Activated T-cell treated with anti-CD3 and anti-CD28 coated beads, Interleukin-2, amount 50 U/mL, for 24 hours (primary cell): ENCODE data around the gene MYO9B.
"Not testable (repeated sequence)": the region's sequence is repeated elsewhere in the genome, so short reads cannot be mapped to it uniquely, and the experiment has no call there.

ENCODE experiments used
- DNase-seq: peaks from one replicate; pipeline ENCODE4 v3.0.0-alpha.2; 2020
- H3K27ac Mint-ChIP-seq: 2 replicates; pipeline ENCODE4 v1.8.0; 2020; ENCODE audit warnings: mild to moderate bottlenecking, mixed read lengths
- H3K27me3 Mint-ChIP-seq: 2 replicates; pipeline ENCODE4 v1.8.0; 2020; ENCODE audit warnings: mixed read lengths
- H3K36me3 Mint-ChIP-seq: 2 replicates; pipeline ENCODE4 v1.8.0; 2020; ENCODE audit warnings: low read depth, mixed read lengths
- H3K4me1 Mint-ChIP-seq: 2 replicates; pipeline ENCODE4 v1.8.0; 2020; ENCODE audit warnings: low read depth, mixed read lengths
- H3K4me3 Mint-ChIP-seq: 2 replicates; pipeline ENCODE4 v1.8.0; 2020; ENCODE audit warnings: mild to moderate bottlenecking, moderate library complexity, mixed read lengths
- H3K9me3 Mint-ChIP-seq: 2 replicates; pipeline ENCODE4 v1.8.0; 2020; ENCODE audit warnings: mixed read lengths

MYO9B gene

DNA sequence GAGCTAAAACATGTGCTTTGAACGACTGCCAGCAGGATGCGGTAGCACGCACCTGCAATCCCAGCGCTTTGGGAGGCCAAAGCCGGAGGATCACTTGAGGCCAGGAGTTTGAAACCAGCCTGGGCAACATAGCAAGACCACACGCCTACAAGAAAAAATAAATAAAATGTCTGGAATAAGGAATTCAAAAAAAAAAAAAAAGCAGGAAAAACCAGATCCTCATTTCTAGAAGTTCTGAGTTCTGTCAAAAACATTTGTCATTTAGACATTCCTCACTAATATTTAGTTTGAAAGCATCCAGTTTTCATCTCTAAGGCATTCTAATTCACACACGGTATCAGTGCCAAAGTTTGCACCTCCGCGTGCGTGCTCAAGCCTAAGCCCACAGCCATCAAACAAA is 102.7 kb downstream of the MYO9B start:
- Mint-ChIP-seq H3K9me3 (no peaks in the 10 kb centered on the region), H3K27me3 (no peaks in the 10 kb centered on the region), H3K4me3 (no peak overlapping the region), H3K4me1 (peaks cover 8% of the 10 kb centered on the region), H3K36me3 (peaks cover 72% of the 10 kb centered on the region), H3K27ac (no peak overlapping the region)
- DNase-seq = no peak

GRCh38 chr19:17180997-17181702 is 105.6 kb downstream of the MYO9B start:
- Mint-ChIP-seq H3K9me3 (no peaks in the 10 kb centered on the region), H3K4me1 (peaks cover 20% of the 10 kb centered on the region), H3K4me3 (no peak overlapping the region), H3K27me3 (no peaks in the 10 kb centered on the region), H3K27ac (peak overlapping the region; percentile 52), H3K36me3 (peaks cover 74% of the 10 kb centered on the region)
- DNase-seq = no peak

DNA sequence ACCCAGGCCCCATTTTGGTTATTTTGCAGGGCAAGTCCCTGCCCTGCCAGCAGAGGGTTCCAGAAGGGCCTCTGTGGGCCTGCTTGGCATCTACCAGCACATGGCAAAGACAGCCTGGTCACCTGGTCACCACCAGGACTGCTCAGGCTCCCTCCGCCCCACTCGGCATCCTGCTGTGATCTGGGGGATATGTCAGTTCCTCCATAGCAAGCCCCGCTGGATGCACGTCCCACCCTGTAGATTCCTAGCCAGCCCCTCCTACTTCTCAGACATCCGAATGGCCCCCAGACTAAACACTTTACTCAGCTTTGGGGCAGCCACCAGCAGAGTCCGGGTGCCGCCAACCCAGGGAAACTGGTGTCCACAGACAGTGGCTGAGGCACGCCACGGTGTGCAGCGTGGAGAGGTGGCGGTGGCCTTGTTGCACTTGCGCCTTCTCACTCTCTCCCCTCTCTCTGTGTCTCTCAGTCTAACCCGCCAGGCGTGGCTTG is 107.7 kb downstream of the MYO9B start:
- H3K4me1 Mint-ChIP-seq = peaks cover 20% of the 10 kb centered on the region
- peaks cover 73% of the 10 kb centered on the region for H3K36me3 Mint-ChIP-seq
- H3K4me3 Mint-ChIP-seq = peak overlapping the region; percentile 77
- H3K27me3 Mint-ChIP-seq = no peaks in the 10 kb centered on the region
- peak overlapping the region; percentile 96 for H3K27ac Mint-ChIP-seq
- H3K9me3 Mint-ChIP-seq = no peaks in the 10 kb centered on the region
- DNase-seq = peak; percentile 63

DNA sequence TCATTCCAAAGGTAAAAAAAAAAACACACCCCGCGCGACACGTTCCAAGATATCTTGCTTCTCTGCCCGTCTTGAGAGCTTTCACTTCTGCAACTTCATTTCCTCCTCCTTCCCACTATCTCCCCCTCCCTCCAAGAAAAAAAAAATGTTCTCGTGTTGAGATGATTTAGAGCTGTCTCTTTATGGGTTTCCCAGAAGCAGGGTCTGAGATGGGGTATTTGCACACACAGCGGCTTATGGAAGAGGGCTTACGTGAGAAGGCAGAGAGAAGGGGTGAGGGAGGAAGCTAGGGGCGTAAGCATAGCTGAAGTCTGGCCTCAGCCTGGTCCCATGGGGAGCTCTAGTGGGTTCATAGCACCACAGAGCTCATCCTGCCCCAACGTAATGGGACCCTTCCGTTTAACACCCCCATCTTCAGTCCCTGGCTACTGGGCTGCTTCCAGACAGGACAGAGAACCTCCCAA is 108.3 kb downstream of the MYO9B start:
- peaks cover 72% of the 10 kb centered on the region for H3K36me3 Mint-ChIP-seq
- DNase-seq = peak; percentile 63
- H3K4me1 Mint-ChIP-seq = peaks cover 20% of the 10 kb centered on the region
- no peaks in the 10 kb centered on the region for H3K27me3 Mint-ChIP-seq
- H3K9me3 Mint-ChIP-seq = no peaks in the 10 kb centered on the region
- H3K27ac Mint-ChIP-seq = peak overlapping the region; percentile 96
- H3K4me3 Mint-ChIP-seq = peak overlapping the region; percentile 77

DNA sequence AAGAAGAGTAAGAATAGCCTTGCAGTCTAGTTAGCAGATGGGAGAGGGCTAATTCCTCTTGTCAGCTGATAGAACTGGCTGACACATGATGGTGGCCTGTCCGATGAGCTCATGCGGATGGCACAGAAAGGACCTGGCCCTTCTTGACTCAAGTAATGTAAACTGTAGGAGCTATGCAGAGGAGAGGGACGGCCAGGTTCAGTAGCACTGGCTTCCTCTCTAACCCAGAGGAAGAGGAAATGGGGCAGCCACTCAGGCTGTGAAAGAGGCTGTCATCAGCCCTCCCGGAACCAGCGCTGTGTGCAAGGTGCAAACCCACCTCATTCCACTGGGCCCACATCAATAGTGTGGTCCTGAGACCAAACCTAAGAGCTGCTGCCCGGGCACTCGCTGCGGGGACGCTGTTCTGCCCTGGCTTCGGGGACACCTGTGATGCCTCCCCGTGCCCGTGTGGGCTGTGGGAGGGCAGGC is 108.8 kb downstream of the MYO9B start:
- H3K4me1 Mint-ChIP-seq = peaks cover 20% of the 10 kb centered on the region
- H3K27me3 Mint-ChIP-seq = no peaks in the 10 kb centered on the region
- no peaks in the 10 kb centered on the region for H3K9me3 Mint-ChIP-seq
- peak; percentile 66 for DNase-seq
- peak overlapping the region; percentile 96 for H3K27ac Mint-ChIP-seq
- H3K36me3 Mint-ChIP-seq = peaks cover 72% of the 10 kb centered on the region
- H3K4me3 Mint-ChIP-seq = peak overlapping the region; percentile 77

DNA sequence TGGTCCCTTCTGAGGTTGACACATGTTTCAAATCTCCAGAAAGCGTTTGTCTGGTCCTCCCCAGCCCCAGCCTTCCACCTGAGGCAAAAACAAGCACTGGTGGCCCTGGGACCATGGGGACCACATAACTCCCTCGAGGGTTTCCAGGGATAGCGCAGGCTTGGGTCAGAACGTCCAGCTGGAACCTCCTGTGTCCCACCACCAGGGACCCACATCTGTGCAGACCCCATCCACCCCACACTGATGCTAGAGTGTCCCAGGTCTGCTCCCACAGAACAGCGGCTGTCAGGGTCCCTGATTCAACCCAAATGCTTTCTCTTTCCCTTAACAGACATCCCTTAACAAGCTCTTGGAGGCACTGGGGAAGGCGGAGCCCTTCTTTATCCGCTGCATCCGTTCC is 110.0 kb downstream of the MYO9B start:
- H3K27me3 Mint-ChIP-seq = no peaks in the 10 kb centered on the region
- H3K4me1 Mint-ChIP-seq = peaks cover 20% of the 10 kb centered on the region
- no peaks in the 10 kb centered on the region for H3K9me3 Mint-ChIP-seq
- no peak overlapping the region for H3K4me3 Mint-ChIP-seq
- H3K27ac Mint-ChIP-seq = peak overlapping the region; percentile 26
- no peak for DNase-seq
- H3K36me3 Mint-ChIP-seq = peaks cover 79% of the 10 kb centered on the region

DNA sequence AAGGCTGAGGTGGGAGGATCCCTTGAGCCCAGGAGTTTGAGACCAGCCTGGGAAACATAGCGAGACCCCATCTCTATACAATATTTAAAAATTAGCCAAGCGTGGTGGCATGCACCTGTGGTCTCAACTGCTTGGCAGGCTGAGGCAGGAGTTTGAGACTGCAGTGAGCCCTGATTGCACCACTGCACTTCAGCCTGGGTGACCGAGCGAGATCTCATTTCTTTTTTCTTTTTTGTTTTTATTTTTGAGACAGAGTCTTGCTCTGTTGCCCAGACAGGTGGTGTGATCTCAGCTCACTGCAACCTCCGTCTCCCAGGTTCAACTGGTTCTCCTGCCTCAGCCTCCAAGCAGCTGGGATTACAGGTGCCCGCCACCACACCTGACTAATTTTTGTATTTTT is 116.2 kb downstream of the MYO9B start:
- not testable (repeated sequence) for H3K27ac Mint-ChIP-seq, H3K27me3 Mint-ChIP-seq, H3K9me3 Mint-ChIP-seq, DNase-seq, H3K4me3 Mint-ChIP-seq, H3K4me1 Mint-ChIP-seq
- peaks cover 83% of the 10 kb centered on the region for H3K36me3 Mint-ChIP-seq

DNA sequence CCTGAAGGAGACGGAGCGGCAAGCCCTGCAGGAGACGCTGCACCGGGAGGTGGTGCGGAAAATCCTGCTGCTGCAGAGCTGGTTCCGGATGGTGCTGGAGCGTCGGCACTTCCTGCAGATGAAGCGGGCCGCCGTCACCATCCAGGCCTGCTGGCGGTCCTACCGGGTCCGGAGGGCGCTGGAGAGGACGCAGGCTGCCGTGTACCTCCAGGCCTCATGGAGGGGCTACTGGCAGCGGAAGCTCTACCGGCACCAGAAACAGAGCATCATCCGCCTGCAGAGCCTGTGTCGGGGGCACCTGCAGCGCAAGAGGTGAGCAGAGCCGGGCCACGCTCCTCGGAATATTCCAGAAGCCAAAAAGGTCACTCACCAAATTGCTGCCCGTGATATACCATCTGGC is 117.2 kb downstream of the MYO9B start:
- Mint-ChIP-seq H3K4me3 (no peak overlapping the region), H3K36me3 (peaks cover 82% of the 10 kb centered on the region), H3K9me3 (no peaks in the 10 kb centered on the region), H3K4me1 (no peaks in the 10 kb centered on the region), H3K27ac (no peak overlapping the region), H3K27me3 (no peaks in the 10 kb centered on the region)
- DNase-seq = no peak

DNA sequence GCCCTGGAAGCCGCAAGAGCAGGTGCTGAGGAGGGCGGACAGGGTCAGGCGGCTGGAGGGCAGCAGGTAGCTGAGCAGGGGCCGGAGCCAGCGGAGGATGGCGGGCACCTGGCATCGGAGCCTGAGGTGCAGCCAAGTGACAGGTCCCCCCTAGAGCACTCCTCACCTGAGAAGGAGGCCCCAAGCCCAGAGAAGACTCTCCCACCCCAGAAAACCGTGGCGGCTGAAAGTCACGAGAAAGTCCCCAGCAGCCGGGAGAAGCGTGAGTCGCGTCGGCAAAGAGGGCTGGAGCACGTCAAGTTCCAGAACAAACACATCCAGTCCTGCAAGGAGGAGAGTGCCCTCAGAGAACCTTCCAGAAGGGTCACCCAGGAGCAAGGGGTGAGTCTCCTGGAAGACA is 119.0 kb downstream of the MYO9B start:
- Mint-ChIP-seq H3K27ac (no peak overlapping the region), H3K4me1 (no peaks in the 10 kb centered on the region), H3K36me3 (peaks cover 79% of the 10 kb centered on the region), H3K27me3 (no peaks in the 10 kb centered on the region), H3K4me3 (no peak overlapping the region), H3K9me3 (no peaks in the 10 kb centered on the region)
- no peak for DNase-seq

DNA sequence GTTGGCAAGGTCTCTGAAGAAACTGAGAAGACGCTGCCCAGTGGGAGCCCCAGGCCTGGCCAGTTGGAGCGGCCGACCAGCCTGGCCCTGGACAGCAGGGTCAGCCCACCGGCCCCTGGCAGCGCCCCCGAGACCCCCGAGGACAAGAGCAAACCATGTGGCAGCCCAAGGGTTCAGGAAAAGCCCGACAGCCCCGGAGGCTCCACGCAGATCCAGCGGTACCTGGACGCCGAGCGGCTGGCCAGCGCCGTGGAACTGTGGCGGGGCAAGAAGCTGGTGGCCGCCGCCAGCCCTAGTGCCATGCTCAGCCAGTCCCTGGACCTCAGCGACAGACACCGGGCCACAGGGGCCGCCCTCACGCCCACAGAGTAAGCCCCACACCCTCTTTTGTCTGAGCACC is 119.5 kb downstream of the MYO9B start:
- Mint-ChIP-seq H3K4me3 (no peak overlapping the region), H3K9me3 (no peaks in the 10 kb centered on the region), H3K36me3 (peaks cover 79% of the 10 kb centered on the region), H3K27me3 (no peaks in the 10 kb centered on the region), H3K27ac (no peak overlapping the region), H3K4me1 (no peaks in the 10 kb centered on the region)
- no peak for DNase-seq

- Mint-ChIP-seq H3K36me3 (peaks cover 81% of the 10 kb centered on the region), H3K27me3 (no peaks in the 10 kb centered on the region), H3K27ac (peak overlapping the region; percentile 3), H3K4me1 (no peaks in the 10 kb centered on the region), H3K9me3 (no peaks in the 10 kb centered on the region), H3K4me3 (no peak overlapping the region)
- no peak for DNase-seq
Observed at GRCh38 chr19:17196610-17197009, 121.0 kb downstream of the MYO9B start.

DNA sequence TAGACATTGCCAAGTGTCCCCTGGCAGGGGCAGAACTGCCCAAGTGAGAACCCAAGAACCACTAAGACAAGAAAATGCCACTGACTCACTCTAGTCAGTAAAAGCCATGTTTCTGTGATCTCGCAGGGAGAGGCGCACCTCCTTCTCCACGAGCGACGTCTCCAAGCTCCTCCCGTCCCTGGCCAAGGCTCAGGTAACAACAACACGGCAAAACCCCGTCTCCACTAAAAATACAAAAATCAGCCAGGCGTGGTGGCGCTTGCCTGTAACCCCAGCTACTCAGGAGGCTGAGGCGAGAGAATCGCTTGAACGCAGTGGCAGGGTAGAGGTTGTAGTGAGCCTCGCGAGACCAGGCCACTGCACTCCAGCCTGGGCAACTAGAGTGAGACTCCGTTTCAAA is 122.1 kb downstream of the MYO9B start:
- Mint-ChIP-seq H3K36me3 (peaks cover 85% of the 10 kb centered on the region), H3K4me1 (no peaks in the 10 kb centered on the region), H3K4me3 (no peak overlapping the region), H3K9me3 (no peaks in the 10 kb centered on the region), H3K27me3 (no peaks in the 10 kb centered on the region), H3K27ac (peak overlapping the region; percentile 44)
- DNase-seq = no peak

DNA sequence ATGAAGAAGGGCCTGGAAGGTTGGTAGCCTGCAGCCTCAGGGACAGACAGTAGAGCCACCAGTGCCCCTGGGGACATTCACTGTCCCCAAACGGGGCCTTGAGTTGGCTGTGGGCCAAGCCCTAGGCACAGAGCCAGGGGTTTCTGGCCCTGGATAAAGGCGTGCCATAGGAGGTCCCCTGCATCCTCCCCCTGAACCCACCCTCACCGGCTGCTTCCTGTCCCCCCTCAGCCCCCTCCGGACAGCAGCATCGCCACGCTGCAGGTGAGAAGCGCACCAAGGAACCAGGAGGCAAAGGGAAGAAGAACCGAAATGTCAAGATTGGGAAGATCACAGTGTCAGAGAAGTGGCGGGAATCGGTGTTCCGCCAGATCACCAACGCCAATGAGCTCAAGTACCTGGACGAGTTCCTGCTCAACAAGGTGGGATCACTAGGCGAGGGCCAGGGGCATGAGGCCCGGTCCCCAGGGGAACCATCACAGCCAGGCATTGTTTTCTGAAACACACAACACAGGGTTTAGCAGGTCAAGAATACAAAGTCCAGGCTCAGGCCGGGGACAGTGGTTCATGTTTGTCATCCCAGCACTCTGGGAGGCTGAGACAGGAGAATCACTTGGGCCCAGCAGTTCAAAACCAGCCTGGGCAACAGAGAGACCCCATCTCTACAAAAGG is 125.0 kb downstream of the MYO9B start:
- DNase-seq = no peak
- Mint-ChIP-seq H3K27me3 (no peaks in the 10 kb centered on the region), H3K4me3 (no peak overlapping the region), H3K4me1 (no peaks in the 10 kb centered on the region), H3K27ac (peak overlapping the region; percentile 33), H3K36me3 (peaks cover 88% of the 10 kb centered on the region), H3K9me3 (no peaks in the 10 kb centered on the region)

GRCh38 chr19:17202249-17202648 is 126.7 kb downstream of the MYO9B start:
- Mint-ChIP-seq H3K4me3 (no peak overlapping the region), H3K4me1 (no peaks in the 10 kb centered on the region), H3K27me3 (no peaks in the 10 kb centered on the region), H3K27ac (peak overlapping the region; percentile 29), H3K36me3 (peaks cover 89% of the 10 kb centered on the region), H3K9me3 (no peaks in the 10 kb centered on the region)
- peak; percentile 54 for DNase-seq

- DNase-seq = no peak
Observed at GRCh38 chr19:17202713-17203112, 127.1 kb downstream of the MYO9B start.

More at GRCh38 chr19:17202713-17203112, 127.1 kb downstream of the MYO9B start:
- Mint-ChIP-seq H3K4me1 (no peaks in the 10 kb centered on the region), H3K4me3 (no peak overlapping the region), H3K9me3 (no peaks in the 10 kb centered on the region), H3K27me3 (no peaks in the 10 kb centered on the region), H3K36me3 (peaks cover 85% of the 10 kb centered on the region), H3K27ac (peak overlapping the region; percentile 40)
